C4-2B (cell line): ENCODE measurements around the gene ZNF672.
"Not testable (repeated sequence)": the region's sequence is repeated elsewhere in the genome, so short reads cannot be mapped to it uniquely, and the experiment has no call there.

Source experiments
- H3K27ac ChIP-seq: fragments of 450-650 bp; 2 replicates; pipeline ENCODE4 v1.5.1; 2017
- CTCF ChIP-seq: fragments of 450-650 bp; conservative IDR thresholded peaks from 2 replicates; pipeline ENCODE4 v1.5.1; 2017; ENCODE audit warnings: mild to moderate bottlenecking
- ZFX ChIP-seq: fragments of 450-650 bp; IDR thresholded peaks from 2 replicates; pipeline ENCODE4 v1.6.1; 2017

ZNF672 gene

GRCh38 chr1:248825909-248826760 is 11.9 kb upstream of the ZNF672 start, which contains the start of gene SH3BP5L:
TSS of gene SH3BP5L (minus strand) at chr1:248825915. CDS start at chr1:248824935, 980 bp downstream.
- H3K27ac ChIP-seq = peak within 1 kb of the TSS; percentile 94
- TF ChIP-seq ZFX (peak; percentile 82), CTCF (peak; percentile 96)

- H3K27ac ChIP-seq = no peak overlapping the region
- TF ChIP-seq CTCF = no peak
- no peak for TF ChIP-seq ZFX
Observed at GRCh38 chr1:248828845-248829244, 9.2 kb upstream of the ZNF672 start.

- not testable (repeated sequence) for H3K27ac ChIP-seq
Observed at GRCh38 chr1:248830718-248831017, 7.4 kb upstream of the ZNF672 start.

GRCh38 chr1:248831842-248832241 is 6.2 kb upstream of the ZNF672 start:
- no peak overlapping the region for H3K27ac ChIP-seq
- TF ChIP-seq CTCF (no peak), ZFX (no peak)

GRCh38 chr1:248834343-248834940 is 3.6 kb upstream of the ZNF672 start:
- TF ChIP-seq CTCF = no peak
- TF ChIP-seq ZFX = no peak
- no peak overlapping the region for H3K27ac ChIP-seq

GRCh38 chr1:248837045-248837780 is 811 bp upstream of the ZNF672 start:
- TF ChIP-seq CTCF (no peak), ZFX (no peak)
- peak overlapping the region; percentile 98 for H3K27ac ChIP-seq

- peak; percentile 80 for TF ChIP-seq ZFX
- no peak for TF ChIP-seq CTCF
- peak overlapping the region; percentile 98 for H3K27ac ChIP-seq
Observed at GRCh38 chr1:248838357-248839167, 538 bp downstream of the ZNF672 start.
